ENCODE data around the gene LRP3. TPM values are rescaled to one million over a fixed set of nuclear protein-coding genes. Genes with fewer than 3 reads are reported as not detected.

The LRP3 gene
- total and polyA plus RNA-seq, 2 experiments from 2014 or later, result 3.5 to 62.7 TPM

GRCh38 chr19:33193865-33194362, at the start of gene LRP3 (continued):
- no peak for TF ChIP-seq REST (IDR thresholded peaks at IDR 0.05; ENCODE audit: unreplicated experiment)
- no peak for TF ChIP-seq CREB1 (CRISPR knock-in tag; IDR thresholded peaks at IDR 0.05; ENCODE audit: low read depth)

GRCh38 chr19:33146209-33146608, 47.9 kb upstream of the LRP3 start:
- H3K27me3 Mint-ChIP-seq (ENCODE audit: insufficient read depth, low read depth, poor library complexity), result peaks cover 5% of the 10 kb centered on the region
- TF ChIP-seq ETS1 (IDR thresholded peaks at IDR 0.05) (no peak), STAT1 (IDR thresholded peaks at IDR 0.05; ENCODE audit: unreplicated experiment) (no peak), CREB1 (CRISPR knock-in tag; IDR thresholded peaks at IDR 0.05; ENCODE audit: low read depth) (no peak), POLR2AphosphoS5 (IDR thresholded peaks at IDR 0.05; ENCODE audit: low read depth) (no peak), ZNF462 (CRISPR knock-in tag; IDR thresholded peaks at IDR 0.05) (no peak), EZH2 (IDR thresholded peaks at IDR 0.05; ENCODE audit: low read depth, unreplicated experiment) (no peak), EZH2phosphoT487 (IDR thresholded peaks at IDR 0.05; ENCODE audit: unreplicated experiment) (no peak), REST (IDR thresholded peaks at IDR 0.05; ENCODE audit: unreplicated experiment) (no peak), ZNF331 (CRISPR knock-in tag; IDR thresholded peaks at IDR 0.05; ENCODE audit: low read depth) (no peak)

More at GRCh38 chr19:33146209-33146608, 47.9 kb upstream of the LRP3 start:
- H3K27ac Mint-ChIP-seq, result no peak overlapping the region
- no peak overlapping the region for H3K4me3 Mint-ChIP-seq
- Histone ChIP-seq H2AFZ (no peak overlapping the region), H3K4me1 (ENCODE audit: insufficient read depth) (no peaks in the 10 kb centered on the region), H3K9me2 (ENCODE audit: insufficient read depth) (no peaks in the 10 kb centered on the region), H3K4me2 (no peak overlapping the region), H3F3A (replicated peaks; ENCODE audit: low read depth) (no peaks in the 10 kb centered on the region), H3K79me2 (replicated peaks; ENCODE audit: insufficient read depth) (no peaks in the 10 kb centered on the region), H3K27me3 (ENCODE audit: insufficient read depth) (no peaks in the 10 kb centered on the region), H4K20me1 (replicated peaks; ENCODE audit: insufficient read depth) (no peaks in the 10 kb centered on the region), H3K4me3 (no peak overlapping the region), H3K27ac (ENCODE audit: low read depth) (no peak overlapping the region), H3K36me3 (ENCODE audit: insufficient read depth) (no peaks in the 10 kb centered on the region)
- ATAC-seq, result no peak
- no peaks in the 10 kb centered on the region for H3K4me1 Mint-ChIP-seq
- DNase-seq (ENCODE audit: low spot score), result no peak
- H3K9me3 Mint-ChIP-seq, result no peaks in the 10 kb centered on the region; the same call in 2 of the 3 replicates
- no peaks in the 10 kb centered on the region for H3K36me3 Mint-ChIP-seq (ENCODE audit: low read depth)
